WTC11 (cell line): ENCODE data around the gene TRPC4AP.

Source experiments
- ATF1 ChIP-seq: sonication (generic); formaldehyde crosslinking; IDR thresholded peaks from 2 replicates; pipeline ENCODE4 v1.8.1; 2023; ENCODE audit warnings: mild to moderate bottlenecking, moderate library complexity, missing genetic modification reagents
- CTCF ChIP-seq: fragments of 200-600 bp; IDR thresholded peaks from 2 replicates; pipeline ENCODE4 v1.8.0; 2022; ENCODE audit warnings: antibody characterized with exemption
- FOXJ3 ChIP-seq: sonication (generic); formaldehyde crosslinking; IDR thresholded peaks from 2 replicates; pipeline ENCODE4 v1.9.0; 2021; ENCODE audit warnings: missing genetic modification reagents, mild to moderate bottlenecking, borderline replicate concordance
- MXD4 ChIP-seq: fragments of 250-450 bp; sonication (Bioruptor Pico); IDR thresholded peaks from 2 replicates; pipeline ENCODE4 v1.8.0; 2021; ENCODE audit warnings: mild to moderate bottlenecking, moderate library complexity, borderline replicate concordance
- OVOL2 ChIP-seq: fragments of 250-450 bp; sonication (Bioruptor Pico); IDR thresholded peaks from 2 replicates; pipeline ENCODE4 v1.9.0; 2021; ENCODE audit warnings: mild to moderate bottlenecking, borderline replicate concordance
- TEAD1 ChIP-seq: sonication (generic); formaldehyde crosslinking; IDR thresholded peaks from 2 replicates; pipeline ENCODE4 v1.8.0; 2022; ENCODE audit warnings: mild to moderate bottlenecking, missing genetic modification reagents
- USF1 ChIP-seq: sonication (generic); formaldehyde crosslinking; IDR thresholded peaks from 2 replicates; pipeline ENCODE4 v1.8.0; 2022; ENCODE audit warnings: mild to moderate bottlenecking, missing genetic modification reagents
- ZNF396 ChIP-seq: fragments of 250-450 bp; sonication (Bioruptor Pico); IDR thresholded peaks from 2 replicates; pipeline ENCODE4 v1.8.0; 2021; ENCODE audit warnings: mild to moderate bottlenecking, moderate library complexity, borderline replicate concordance
- TF ChIP-seq, protein P1 (sequence below): fragments of 250-450 bp; sonication (Bioruptor Pico); IDR thresholded peaks from 2 replicates; pipeline ENCODE4 v1.8.0; 2021; ENCODE audit warnings: mild to moderate bottlenecking

- TF ChIP-seq CTCF = no peak
- TF ChIP-seq, protein P1, sequence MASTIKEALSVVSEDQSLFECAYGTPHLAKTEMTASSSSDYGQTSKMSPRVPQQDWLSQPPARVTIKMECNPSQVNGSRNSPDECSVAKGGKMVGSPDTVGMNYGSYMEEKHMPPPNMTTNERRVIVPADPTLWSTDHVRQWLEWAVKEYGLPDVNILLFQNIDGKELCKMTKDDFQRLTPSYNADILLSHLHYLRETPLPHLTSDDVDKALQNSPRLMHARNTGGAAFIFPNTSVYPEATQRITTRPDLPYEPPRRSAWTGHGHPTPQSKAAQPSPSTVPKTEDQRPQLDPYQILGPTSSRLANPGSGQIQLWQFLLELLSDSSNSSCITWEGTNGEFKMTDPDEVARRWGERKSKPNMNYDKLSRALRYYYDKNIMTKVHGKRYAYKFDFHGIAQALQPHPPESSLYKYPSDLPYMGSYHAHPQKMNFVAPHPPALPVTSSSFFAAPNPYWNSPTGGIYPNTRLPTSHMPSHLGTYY (CRISPR knock-in tag) = no peak
- no peak for TF ChIP-seq ATF1 (CRISPR knock-in tag)
- TF ChIP-seq USF1 (CRISPR knock-in tag) = no peak
- TF ChIP-seq OVOL2 = no peak
- TF ChIP-seq FOXJ3 (CRISPR knock-in tag) = no peak
- no peak for TF ChIP-seq ZNF396
- no peak for TF ChIP-seq TEAD1 (CRISPR knock-in tag)
- TF ChIP-seq MXD4 (CRISPR knock-in tag) = no peak
Measured at GRCh38 chr20:35015863-35016193, 76.8 kb downstream of the TRPC4AP start.
